GM18526 (cell line): ENCODE results near the gene PLA2G3.

Source experiments
- POLR2A ChIP-seq: IDR thresholded peaks from 3 replicates; pipeline ENCODE4 v1.6.1; 2011; ENCODE audit not compliant: insufficient read length; ENCODE audit errors: extremely low read depth

The PLA2G3 gene

GRCh38 chr22:31089160-31090100 lies 50.9 kb downstream of the PLA2G3 start:
- no peak for TF ChIP-seq POLR2A

GRCh38 chr22:31088233-31088986 lies 51.9 kb downstream of the PLA2G3 start:
- TF ChIP-seq POLR2A, result no peak

- TF ChIP-seq POLR2A, result no peak
Measured at GRCh38 chr22:31087744-31088215, 52.5 kb downstream of the PLA2G3 start.

- no peak for TF ChIP-seq POLR2A
Measured at GRCh38 chr22:31086703-31087330, 53.5 kb downstream of the PLA2G3 start.

- TF ChIP-seq POLR2A, result no peak
Measured at GRCh38 chr22:31085928-31086327, 54.4 kb downstream of the PLA2G3 start.

- TF ChIP-seq POLR2A, result no peak
Measured at GRCh38 chr22:31085493-31085824, 54.8 kb downstream of the PLA2G3 start.

GRCh38 chr22:31084811-31085492 lies 55.4 kb downstream of the PLA2G3 start:
- peak; percentile 80 for TF ChIP-seq POLR2A
